ENCODE results near the gene IQGAP1. TPM values are rescaled to one million over a fixed set of nuclear protein-coding genes. Genes with fewer than 3 reads are reported as not detected.

IQGAP1 gene
- total RNA-seq, 1 experiment from 2014 or later = 72.4 TPM

DNA sequence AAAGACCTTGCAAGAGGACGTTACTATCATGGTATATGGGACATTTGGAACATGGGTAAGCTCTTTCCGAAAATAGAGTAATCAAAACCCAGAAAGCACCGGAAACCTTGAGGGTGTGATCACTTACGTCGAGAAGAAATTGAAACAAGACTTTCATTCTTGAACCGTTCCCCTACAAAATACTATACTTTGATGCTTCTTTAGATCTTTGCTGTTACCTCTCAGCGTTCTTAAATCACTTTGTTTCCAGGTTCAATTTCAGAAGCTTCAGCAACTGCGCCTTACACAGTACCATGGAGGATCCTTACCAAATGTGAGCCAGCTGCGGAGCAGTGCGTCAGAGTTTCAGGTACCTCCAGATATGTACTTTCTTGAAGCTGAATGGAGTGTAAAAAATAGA is 151.7 kb downstream of the IQGAP1 start:
- Histone ChIP-seq H3K23me2 (ENCODE audit: insufficient read length, low read depth, low read length, poor library complexity, severe bottlenecking) (no peaks in the 10 kb centered on the region), H3K18ac (ENCODE audit: insufficient read length, low read depth, low read length) (no peak overlapping the region), H3K79me1 (ENCODE audit: insufficient read depth, low read depth, low read length, poor library complexity, severe bottlenecking) (no peaks in the 10 kb centered on the region), H2BK5ac (ENCODE audit: insufficient read length, low read length) (no peak overlapping the region), H3K4me1 (ENCODE audit: insufficient read depth, low read length) (no peaks in the 10 kb centered on the region), H3K79me2 (ENCODE audit: insufficient read depth, low read length) (no peaks in the 10 kb centered on the region), H2BK15ac (ENCODE audit: low read depth, low read length) (no peak overlapping the region), H3K27ac (ENCODE audit: insufficient read length, low read depth, low read length) (no peak overlapping the region), H3K4me2 (ENCODE audit: insufficient read depth, insufficient read length, low read length) (no peak overlapping the region), H4K5ac (ENCODE audit: insufficient read length, low read depth, low read length) (no peak overlapping the region), H2BK20ac (ENCODE audit: low read depth, low read length, poor library complexity, severe bottlenecking) (no peak overlapping the region), H3T11ph (ENCODE audit: low read length) (no peak overlapping the region), H4K8ac (replicated peaks; ENCODE audit: insufficient read length, low read depth, low read length) (no peak overlapping the region), H3K14ac (ENCODE audit: insufficient read depth, low read length) (no peak overlapping the region), H2AFZ (ENCODE audit: low read length) (no peak overlapping the region), H2AK5ac (ENCODE audit: insufficient read length, low read length) (no peak overlapping the region), H4K91ac (ENCODE audit: insufficient read length, low read depth, low read length) (no peak overlapping the region), H3K9me3 (ENCODE audit: control insufficient read depth, low read depth, low read length) (no peaks in the 10 kb centered on the region), H2BK120ac (ENCODE audit: low read depth, low read length, poor library complexity, severe bottlenecking) (no peak overlapping the region), H3K23ac (ENCODE audit: insufficient read length, low read depth, low read length) (no peak overlapping the region), H3K27me3 (ENCODE audit: insufficient read depth, low read length) (no peaks in the 10 kb centered on the region), H3K56ac (ENCODE audit: insufficient read length, low read depth, low read length) (no peak overlapping the region), H3K9ac (ENCODE audit: extremely low read depth, insufficient read length, low read length) (no peak overlapping the region), H3K4ac (ENCODE audit: low read depth, low read length) (no peak overlapping the region), H2BK12ac (ENCODE audit: insufficient read length, low read depth, low read length) (no peak overlapping the region), H4K20me1 (ENCODE audit: control insufficient read depth, insufficient read depth, insufficient read length) (no peaks in the 10 kb centered on the region)
- Mint-ChIP-seq H3K27me3 (ENCODE audit: low read depth) (peaks cover 4% of the 10 kb centered on the region; the same call in 1 of the 2 replicates), H3K27ac (no peak overlapping the region), H3K4me1 (peaks cover 0 to 3% of the 10 kb centered on the region in 2 experiments; a peak in 1 of 4 replicates), H3K4me3 (no peak overlapping the region), H3K36me3 (ENCODE audit: insufficient read depth in 1 of 3, low read depth in 3 of 3) (no peaks in the 10 kb centered on the region), H3K9me3 (no peaks in the 10 kb centered on the region)
- no CpG with 5 or more reads among the region's 10 CpGs for WGBS (ENCODE audit: extremely low coverage, insufficient read length, low lambda C conversion rate)
- TF ChIP-seq, protein P1, sequence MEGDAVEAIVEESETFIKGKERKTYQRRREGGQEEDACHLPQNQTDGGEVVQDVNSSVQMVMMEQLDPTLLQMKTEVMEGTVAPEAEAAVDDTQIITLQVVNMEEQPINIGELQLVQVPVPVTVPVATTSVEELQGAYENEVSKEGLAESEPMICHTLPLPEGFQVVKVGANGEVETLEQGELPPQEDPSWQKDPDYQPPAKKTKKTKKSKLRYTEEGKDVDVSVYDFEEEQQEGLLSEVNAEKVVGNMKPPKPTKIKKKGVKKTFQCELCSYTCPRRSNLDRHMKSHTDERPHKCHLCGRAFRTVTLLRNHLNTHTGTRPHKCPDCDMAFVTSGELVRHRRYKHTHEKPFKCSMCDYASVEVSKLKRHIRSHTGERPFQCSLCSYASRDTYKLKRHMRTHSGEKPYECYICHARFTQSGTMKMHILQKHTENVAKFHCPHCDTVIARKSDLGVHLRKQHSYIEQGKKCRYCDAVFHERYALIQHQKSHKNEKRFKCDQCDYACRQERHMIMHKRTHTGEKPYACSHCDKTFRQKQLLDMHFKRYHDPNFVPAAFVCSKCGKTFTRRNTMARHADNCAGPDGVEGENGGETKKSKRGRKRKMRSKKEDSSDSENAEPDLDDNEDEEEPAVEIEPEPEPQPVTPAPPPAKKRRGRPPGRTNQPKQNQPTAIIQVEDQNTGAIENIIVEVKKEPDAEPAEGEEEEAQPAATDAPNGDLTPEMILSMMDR (conservative IDR thresholded peaks at IDR 0.05) = no peak
- DNase-seq = no peak

Data from H9 (cell line).